B cell (primary cell): ENCODE results near the gene MTFR2. TPM values are rescaled to one million over a fixed set of nuclear protein-coding genes. Genes with fewer than 3 reads are reported as not detected.

Experiments used
- ATAC-seq: fragments of 200-7000 bp; cut with Tn5 transposase; one replicate; pipeline ENCODE4 v1.10.0; 2021; ENCODE audit warnings: low read depth, mild to moderate bottlenecking, moderate number of reproducible peaks, moderate library complexity
- CTCF ChIA-PET: fragments of 350-600 bp; sonication (Branson Sonifier 250); formaldehyde crosslinking; loops from one replicate; lab custom pipeline; 2021; ENCODE audit warnings: antibody characterized with exemption, inconsistent platforms; lab: Charles Lee
- POLR2A ChIA-PET: fragments of 350-600 bp; sonication (Branson Sonifier 250); formaldehyde crosslinking; loops from one replicate; lab custom pipeline; 2021; ENCODE audit warnings: antibody characterized with exemption; lab: Charles Lee
- DNase-seq: peaks from one replicate; pipeline ENCODE4 v3.0.0; 2013
- H2AFZ ChIP-seq: 2 replicates; pipeline ENCODE4 v1.6.1; 2012; ENCODE audit warnings: mild to moderate bottlenecking, low read depth, low read length; ENCODE audit not compliant: insufficient read depth, poor library complexity, severe bottlenecking
- H3K27ac ChIP-seq, 2 donors: 1 replicate in 1 of 2; 2 replicates in 1 of 2; pipeline ENCODE4 v1.5.1; 2012 to 2013; ENCODE audit warnings: low read length in 2 of 2, mild to moderate bottlenecking in 2 of 2, moderate library complexity in 1 of 2
- H3K27me3 ChIP-seq, 4 experiments: fragments of 200-600 bp in 1 of 4; sonication (generic) in 1 of 4; replicated peaks in 1 of 4; 1 replicate in 2 of 4; 2 replicates in 2 of 4; pipeline versions ENCODE4 v1.6.1 to v1.7.0; 2013 to 2016; ENCODE audit warnings: low read length in 3 of 4, mild to moderate bottlenecking in 2 of 4, mixed read lengths in 1 of 4, moderate library complexity in 1 of 4; ENCODE audit not compliant: insufficient read depth in 4 of 4, control insufficient read depth in 3 of 4; ENCODE audit errors: control extremely low read depth in 1 of 4
- H3K36me3 ChIP-seq, 2 experiments: replicated peaks in 1 of 2; 1 replicate in 1 of 2; 2 replicates in 1 of 2; pipeline versions ENCODE4 v1.6.1 to v1.7.1; 2013; ENCODE audit warnings: low read length in 1 of 2; ENCODE audit not compliant: insufficient read depth in 2 of 2, control insufficient read depth in 1 of 2; ENCODE audit errors: control extremely low read depth in 1 of 2, extremely low read depth in 1 of 2
- H3K4me1 ChIP-seq, 2 donors: fragments of 200-600 bp in 1 of 2; sonication (generic) in 1 of 2; 1 replicate in 1 of 2; 2 replicates in 1 of 2; pipeline versions ENCODE4 v1.5.1 to v1.6.1; 2013 to 2017; ENCODE audit warnings: low read length in 2 of 2; ENCODE audit not compliant: control insufficient read depth in 2 of 2, insufficient read depth in 2 of 2
- H3K4me2 ChIP-seq: replicated peaks from 2 replicates; pipeline ENCODE3; 2012; ENCODE audit warnings: mild to moderate bottlenecking, low read depth, low read length; ENCODE audit not compliant: poor library complexity, severe bottlenecking
- H3K4me3 ChIP-seq, 5 experiments: fragments of 200-600 bp in 1 of 5; sonication (generic) in 1 of 5; 1 replicate in 3 of 5; 2 replicates in 2 of 5; pipeline versions ENCODE4 v1.5.1 to v1.7.0; 2011 to 2016; ENCODE audit warnings: low read length in 4 of 5, mild to moderate bottlenecking in 4 of 5, low read depth in 2 of 5, control low read depth in 1 of 5, moderate library complexity in 1 of 5; ENCODE audit not compliant: insufficient read depth in 1 of 5; ENCODE audit errors: control extremely low read depth in 1 of 5, extremely low read depth in 1 of 5
- H3K79me2 ChIP-seq: fragments of 200-600 bp; sonication (generic); one replicate; pipeline ENCODE4 v1.6.0; 2016; ENCODE audit warnings: low read length; ENCODE audit not compliant: control insufficient read depth, insufficient read depth
- H3K9ac ChIP-seq: fragments of 200-600 bp; sonication (generic); 2 replicates; pipeline ENCODE4 v1.6.1; 2017; ENCODE audit warnings: mild to moderate bottlenecking, low read length, moderate library complexity
- H3K9me3 ChIP-seq, 3 donors: one replicate each; pipeline versions ENCODE4 v1.6.1 to v1.7.1; 2013; ENCODE audit warnings: low read length in 2 of 3; ENCODE audit not compliant: control insufficient read depth in 2 of 3, insufficient read depth in 1 of 3; ENCODE audit errors: control extremely low read depth in 1 of 3
- H4K20me1 ChIP-seq: 2 replicates; pipeline ENCODE4 v1.6.0; 2012; ENCODE audit warnings: mild to moderate bottlenecking, low read length; ENCODE audit not compliant: insufficient read depth, control insufficient read depth, poor library complexity, severe bottlenecking
- H3K27ac Mint-ChIP-seq: one replicate; pipeline ENCODE4 v1.8.0; 2021; ENCODE audit warnings: mixed read lengths
- H3K27me3 Mint-ChIP-seq: one replicate; pipeline ENCODE4 v1.8.0; 2021; ENCODE audit warnings: mixed read lengths
- H3K4me1 Mint-ChIP-seq: one replicate; pipeline ENCODE4 v1.8.0; 2021; ENCODE audit warnings: mixed read lengths
- H3K4me3 Mint-ChIP-seq: one replicate; pipeline ENCODE4 v1.8.0; 2021; ENCODE audit warnings: mixed read lengths
- H3K9me3 Mint-ChIP-seq: one replicate; pipeline ENCODE4 v1.8.0; 2022; ENCODE audit warnings: mixed read lengths; ENCODE audit not compliant: insufficient read depth
- CTCF ChIP-seq: fragments of 200-600 bp; IDR thresholded peaks from one replicate; pipeline ENCODE4 v1.8.0; 2022; ENCODE audit warnings: antibody characterized with exemption, mild to moderate bottlenecking
- EZH2 ChIP-seq: IDR thresholded peaks from 2 replicates; pipeline ENCODE4 v1.6.1; 2012; ENCODE audit warnings: borderline replicate concordance, low read depth, mild to moderate bottlenecking, moderate library complexity, low read length; ENCODE audit not compliant: insufficient read depth, poor library complexity, severe bottlenecking
- WGBS: methylation state at CpG from one replicate; pipeline ENCODE4 v1.1.5; 2013; ENCODE audit warnings: missing lambda C conversion rate; ENCODE audit not compliant: insufficient coverage; 5-methylcytosine and 5-hydroxymethylcytosine counted together
- intact Hi-C: fragments of 100-400 bp; cut with micrococcal nuclease; formaldehyde crosslinking; loops from one replicate; pipeline ENCODE4 v1.10.0; 2022
- polyA plus RNA-seq: library from polyadenylated mRNA; depleted of rRNA; stranded (reverse); fragments of >200 nt; gene quantifications from 2 replicates; pipeline ENCODE4 v1.2.3, GENCODE V29; 2012
- total RNA-seq, 2 donors: library from RNA; stranded (reverse); fragments of 120-200 nt in 1 of 2; gene quantifications; 1 replicate in 1 of 2; 2 replicates in 1 of 2; pipeline versions ENCODE4 v1.2.3 to v1.2.4, GENCODE V29; 2013 to 2022

The MTFR2 gene
- total and polyA plus RNA-seq, 2 donors (not counting 1 experiment from before 2014, with no cell fraction given), result 2.0 to 3.9 TPM

GRCh38 chr6:136244061-136244616 lies 6.0 kb downstream of the MTFR2 start:
- no peak overlapping the region for H3K4me3 Mint-ChIP-seq
- no peak for TF ChIP-seq CTCF
- no peak for TF ChIP-seq EZH2
- no peak overlapping the region for H3K27ac Mint-ChIP-seq
- CTCF ChIA-PET, result interaction anchor here (1.3 to 1.8 kb wide), 2 partner anchors 18 to 46 kb away, joined by 3 to 8 read pairs; no protein-coding TSS in a partner anchor
- DNase-seq (no peak), ATAC-seq (no peak)
- no peak overlapping the region for H2AFZ ChIP-seq
- no peaks in the 10 kb centered on the region for H3K36me3 ChIP-seq
- POLR2A ChIA-PET, result no interaction called here
- no peak overlapping the region for H3K4me2 ChIP-seq
- no peaks in the 10 kb centered on the region for H3K27me3 ChIP-seq
- WGBS, result 100% methylated on average over 3 of the region's 5 CpGs
- no peak overlapping the region for H3K4me3 ChIP-seq
- H3K4me1 Mint-ChIP-seq, result peaks cover 5% of the 10 kb centered on the region
- no peaks in the 10 kb centered on the region for H3K9me3 ChIP-seq
- intact Hi-C loops, result no loop called here
- H3K27ac ChIP-seq, result no peak overlapping the region
- H4K20me1 ChIP-seq, result no peaks in the 10 kb centered on the region
- H3K27me3 Mint-ChIP-seq, result no peaks in the 10 kb centered on the region
- H3K9me3 Mint-ChIP-seq, result no peaks in the 10 kb centered on the region
- H3K79me2 ChIP-seq, result no peaks in the 10 kb centered on the region
- H3K4me1 ChIP-seq, result peaks cover 0 to under 1% of the 10 kb centered on the region in 2 donors
- H3K9ac ChIP-seq, result no peak overlapping the region

- no peak overlapping the region for H3K4me3 ChIP-seq
- H3K4me3 Mint-ChIP-seq, result no peak overlapping the region
- H3K27ac ChIP-seq, result no peak overlapping the region
- no peaks in the 10 kb centered on the region for H3K27me3 ChIP-seq
- no peaks in the 10 kb centered on the region for H4K20me1 ChIP-seq
- H3K36me3 ChIP-seq, result no peaks in the 10 kb centered on the region
- TF ChIP-seq EZH2 (no peak), CTCF (no peak)
- H2AFZ ChIP-seq, result no peak overlapping the region
- intact Hi-C loops, result no loop called here
- H3K27ac Mint-ChIP-seq, result no peak overlapping the region
- H3K9me3 ChIP-seq, result no peaks in the 10 kb centered on the region
- no peaks in the 10 kb centered on the region for H3K4me1 Mint-ChIP-seq
- DNase-seq (no peak), ATAC-seq (no peak)
- H3K79me2 ChIP-seq, result no peaks in the 10 kb centered on the region
- H3K4me1 ChIP-seq, result no peaks in the 10 kb centered on the region
- H3K9me3 Mint-ChIP-seq, result no peaks in the 10 kb centered on the region
- ChIA-PET POLR2A (no interaction called here), CTCF (interaction anchor here (0.8 to 3.6 kb wide), 3 partner anchors 10 to 354 kb away, joined by 3 to 21 read pairs (median 3); no protein-coding TSS in a partner anchor)
- H3K9ac ChIP-seq, result no peak overlapping the region
- no peak overlapping the region for H3K4me2 ChIP-seq
- no peaks in the 10 kb centered on the region for H3K27me3 Mint-ChIP-seq
- WGBS, result 40% methylated on average over 3 of the region's 9 CpGs
Measured at GRCh38 chr6:136236466-136237293, 13.4 kb downstream of the MTFR2 start.
